GM21576 (cell line): ENCODE measurements around the gene PER1.

ENCODE experiments used
- ATAC-seq: cut with Tn5 transposase; IDR thresholded peaks from one replicate; pipeline ENCODE4 v1.9.1; 2021; ENCODE audit warnings: mild to moderate bottlenecking, moderate library complexity; ENCODE audit not compliant: unreplicated experiment

Gene PER1

GRCh38 chr17:8096541-8096940 lies 55.7 kb downstream of the PER1 start:
- ATAC-seq, result no peak

GRCh38 chr17:8095361-8095760 lies 56.8 kb downstream of the PER1 start:
- no peak for ATAC-seq

- ATAC-seq, result no peak
Observed at GRCh38 chr17:8091033-8091687, 61.0 kb downstream of the PER1 start.
